Hematopoietic multipotent progenitor cell treated with erythropoietin and hydrocortisone succinate and interleukin-3 and kit ligand, for 15 days (in vitro differentiated cells): ENCODE results near the gene WDR70.
"Not testable (repeated sequence)": the region's sequence is repeated elsewhere in the genome, so short reads cannot be mapped to it uniquely, and the experiment has no call there.

Experiments used
- DNase-seq: peaks from one replicate; pipeline ENCODE4 v3.0.0-alpha.2; 2015; ENCODE audit warnings: low spot score

The WDR70 gene

DNA sequence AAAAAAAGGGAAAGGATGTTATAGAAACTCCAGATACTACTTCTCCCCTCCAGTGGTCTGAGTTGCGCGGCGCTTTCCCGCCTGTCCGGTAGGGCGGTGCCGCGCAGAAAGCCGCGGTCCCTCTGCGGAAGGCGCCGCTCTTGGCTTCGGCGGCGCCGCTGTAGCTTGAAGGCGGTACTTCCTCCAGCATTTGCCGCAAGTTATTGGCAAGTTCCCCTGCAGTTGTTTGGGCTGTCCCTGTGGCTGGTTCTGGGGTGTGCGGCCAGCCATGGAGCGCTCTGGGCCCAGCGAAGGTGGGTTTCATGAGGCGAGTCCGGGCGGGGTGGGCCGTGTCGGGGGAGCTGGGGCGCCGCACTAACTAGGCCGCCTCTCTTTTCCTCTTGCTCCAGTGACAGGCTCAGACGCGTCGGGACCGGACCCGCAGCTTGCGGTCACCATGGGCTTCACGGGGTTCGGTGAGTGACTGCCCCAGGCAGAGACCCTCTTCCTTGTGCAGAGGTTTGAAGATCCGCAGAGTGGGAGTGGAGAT is at the start of gene WDR70:
Gene WDR70, plus strand, starts transcription at position 219 of the 529 bp plus-strand sequence. Its CDS starts 50 bp downstream, at position 269.
- peak; percentile 83 for DNase-seq

GRCh38 chr5:37334754-37335153 is 44.4 kb upstream of the WDR70 start:
- not testable (repeated sequence) for DNase-seq

DNA sequence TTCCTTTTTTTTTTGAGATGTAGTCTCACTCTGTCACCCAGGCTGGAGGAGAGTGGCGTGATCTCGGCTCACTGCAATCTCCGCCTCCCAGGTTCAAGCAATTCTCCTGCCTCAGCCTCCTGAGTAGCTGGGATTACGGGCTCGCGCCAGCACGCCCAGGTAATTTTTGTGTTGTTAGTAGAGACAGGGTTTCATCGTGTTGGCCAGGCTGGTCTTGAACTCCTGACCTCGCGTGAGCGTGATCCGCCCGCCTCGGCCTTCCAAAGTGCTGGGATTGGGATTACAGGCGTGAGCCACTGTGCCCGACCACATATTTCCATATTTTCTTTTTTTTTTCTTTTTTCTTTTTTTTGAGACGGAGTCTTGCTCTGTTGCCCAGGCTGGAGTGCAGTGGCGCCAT is 36.4 kb upstream of the WDR70 start:
- DNase-seq, result not testable (repeated sequence)

- no peak for DNase-seq
Observed at GRCh38 chr5:37355161-37355560, 24.0 kb upstream of the WDR70 start.

GRCh38 chr5:37370550-37370863 is 8.6 kb upstream of the WDR70 start:
- DNase-seq, result peak; percentile 12

DNA sequence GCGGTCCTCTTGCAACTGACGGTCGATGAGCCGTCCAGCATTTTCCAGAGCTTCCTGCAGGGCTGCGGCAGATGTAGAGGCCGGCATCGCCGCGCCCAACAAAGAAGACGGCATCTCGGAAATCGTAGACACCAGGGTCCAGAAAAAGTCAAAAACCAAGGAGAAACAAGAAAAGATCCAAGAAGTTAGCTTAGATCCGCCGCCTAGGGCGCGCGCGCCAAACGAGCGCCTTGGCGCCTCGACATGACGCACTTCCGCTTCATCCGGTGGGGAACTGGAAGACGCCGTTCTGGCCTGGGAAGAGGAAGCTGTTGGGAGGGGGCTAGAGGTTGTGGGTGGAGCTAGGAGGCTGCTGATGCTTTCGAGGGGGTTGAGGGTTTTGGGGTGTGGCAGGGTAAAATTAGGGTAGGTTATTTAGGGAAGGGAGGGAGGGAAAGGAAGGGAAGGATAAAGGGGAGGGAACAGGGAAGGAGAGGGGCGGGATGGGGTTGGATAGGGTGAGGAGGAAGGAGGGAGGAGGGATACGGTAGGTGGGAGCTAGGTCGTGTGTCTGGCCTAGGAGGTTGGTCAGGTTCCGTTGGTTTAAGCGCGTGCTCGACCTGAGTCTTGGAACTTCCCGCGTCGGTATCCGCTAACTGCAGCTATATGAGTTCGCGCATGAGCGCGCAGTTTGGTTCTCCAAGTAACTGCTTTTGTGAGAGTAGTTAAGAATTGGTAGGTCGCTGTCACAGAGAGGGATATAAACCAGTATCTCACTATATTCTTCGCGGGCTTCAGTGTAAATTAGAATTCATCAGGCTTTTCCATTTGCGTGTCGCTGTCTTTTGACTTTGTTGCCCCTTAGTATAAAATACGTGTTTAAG is 8.0 kb upstream of the WDR70 start, which contains the start of gene NUP155:
Gene NUP155, minus strand, starts transcription at position 243 of the 863 bp plus-strand sequence. Its CDS starts 129 bp downstream, at position 114.
- DNase-seq, result peak; percentile 76

DNA sequence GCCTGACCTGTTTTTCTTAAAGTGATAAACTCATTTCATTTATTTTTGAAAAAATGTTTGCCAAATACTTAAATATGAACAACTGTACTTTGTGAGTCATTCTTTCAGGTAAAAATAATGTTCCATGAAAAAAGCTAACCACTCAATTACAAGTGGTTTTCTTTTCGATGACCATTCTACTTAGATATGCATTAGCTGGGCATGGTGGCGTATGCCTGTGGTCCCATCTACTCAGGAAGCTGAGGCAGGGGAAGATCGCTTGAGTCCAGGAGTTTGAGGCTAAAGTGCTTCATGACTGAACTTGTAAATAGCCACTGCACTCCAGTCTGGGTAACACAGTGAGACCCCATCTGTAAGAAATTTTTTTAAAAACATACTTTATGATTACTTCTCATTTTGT is 4.0 kb upstream of the WDR70 start:
- no peak for DNase-seq

GRCh38 chr5:37378066-37378465 is 1.1 kb upstream of the WDR70 start:
- DNase-seq, result not testable (repeated sequence)

- no peak for DNase-seq
Observed at GRCh38 chr5:37391591-37391990, 12.5 kb downstream of the WDR70 start.

DNA sequence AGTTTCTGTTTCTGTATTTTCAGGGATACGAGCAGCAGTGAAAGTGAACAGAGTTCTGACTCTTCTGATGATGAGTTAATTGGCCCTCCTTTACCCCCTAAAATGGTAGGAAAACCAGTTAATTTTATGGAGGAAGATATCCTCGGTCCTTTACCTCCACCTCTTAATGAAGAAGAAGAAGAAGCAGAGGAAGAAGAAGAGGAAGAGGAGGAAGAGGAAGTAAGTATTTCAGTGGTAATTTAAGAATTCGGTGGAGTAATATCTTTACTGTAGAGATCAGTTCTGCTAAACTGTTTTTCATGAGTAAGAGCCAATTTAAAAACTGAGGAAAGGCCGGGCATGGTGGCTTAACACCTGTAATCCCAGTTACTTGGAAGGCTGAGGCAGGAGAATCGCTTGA is 17.2 kb downstream of the WDR70 start:
- no peak for DNase-seq

DNA sequence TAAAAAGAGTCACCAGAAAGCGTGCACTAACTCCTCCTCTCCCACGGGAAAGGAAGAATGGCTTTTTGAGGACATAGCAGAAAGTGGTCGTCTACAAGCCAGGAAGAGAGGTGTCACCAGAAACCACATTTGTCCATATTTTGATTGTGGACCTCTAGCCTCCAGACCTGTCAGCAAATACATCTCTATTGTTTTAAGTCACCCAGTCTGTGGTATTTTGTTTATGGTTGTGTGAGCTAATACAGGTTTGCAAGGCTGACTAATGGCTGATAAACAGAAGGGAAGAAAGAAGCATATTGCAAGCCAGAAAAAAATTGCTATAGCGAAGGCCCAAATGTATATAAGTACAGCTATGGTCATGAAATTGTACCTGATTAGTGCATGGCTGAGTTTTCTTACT is 21.4 kb downstream of the WDR70 start:
- DNase-seq, result no peak

DNA sequence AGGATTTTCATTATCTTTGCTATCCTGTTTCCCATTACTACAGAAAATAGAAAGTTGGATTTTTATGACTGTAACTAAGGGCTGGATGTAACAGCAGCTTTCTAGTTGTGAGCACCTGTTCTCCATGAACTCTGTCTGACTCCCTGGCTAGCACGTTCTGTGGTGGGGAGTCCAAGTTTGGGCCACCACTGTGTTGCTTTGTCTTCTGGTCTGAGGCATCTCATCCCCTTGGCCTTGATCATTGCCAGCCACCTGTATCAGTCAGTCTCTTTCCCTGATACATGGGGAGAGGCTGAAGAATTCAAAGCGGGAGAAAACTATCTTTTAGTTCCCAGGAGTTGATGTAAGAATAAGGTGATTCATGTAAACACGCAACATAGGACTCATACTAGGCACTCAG is 33.4 kb downstream of the WDR70 start:
- DNase-seq, result no peak

DNA sequence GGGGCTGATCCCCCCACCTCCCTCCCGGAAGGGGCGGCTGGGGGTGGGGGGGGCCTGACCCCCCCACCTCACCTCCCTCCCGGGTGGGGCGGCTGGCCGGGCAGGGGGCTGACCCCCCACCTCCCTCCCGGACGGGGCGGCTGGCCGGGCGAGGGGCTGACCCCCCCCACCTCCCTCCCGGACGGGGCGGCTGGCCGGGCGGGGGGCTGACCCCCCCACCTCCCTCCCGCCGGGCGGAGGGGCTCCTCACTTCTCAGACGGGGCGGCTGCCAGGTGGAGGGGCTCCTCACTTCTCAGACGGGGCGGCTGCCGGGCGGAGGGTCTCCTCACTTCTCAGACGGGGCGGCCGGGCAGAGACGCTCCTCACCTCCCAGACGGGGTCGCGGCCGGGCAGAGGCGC is 36.3 kb downstream of the WDR70 start:
- not testable (repeated sequence) for DNase-seq

DNA sequence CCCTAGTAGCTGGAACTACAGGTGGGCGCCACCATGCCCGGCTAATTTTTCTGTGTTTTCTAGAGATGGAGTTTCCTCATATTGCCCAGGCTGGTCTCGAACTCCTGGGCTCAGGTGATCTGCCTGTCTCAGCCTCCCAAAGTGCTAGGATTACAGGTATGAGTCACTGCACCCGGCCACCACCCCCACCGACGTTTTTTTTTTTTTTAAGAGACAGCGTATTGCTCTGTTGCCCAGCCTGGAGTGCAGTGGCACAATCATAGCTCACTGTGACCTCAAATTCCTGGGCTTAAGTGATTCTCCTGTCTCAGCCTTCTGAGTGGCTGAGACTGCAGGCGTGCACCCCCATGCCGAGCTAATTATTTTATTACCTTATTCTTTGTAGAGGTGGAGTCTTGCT is 38.2 kb downstream of the WDR70 start:
- DNase-seq, result no peak

GRCh38 chr5:37424441-37424840 is 45.3 kb downstream of the WDR70 start:
- no peak for DNase-seq

- DNase-seq, result no peak
Observed at GRCh38 chr5:37428044-37428443, 48.9 kb downstream of the WDR70 start.

GRCh38 chr5:37435261-37435660 is 56.1 kb downstream of the WDR70 start:
- DNase-seq, result no peak

GRCh38 chr5:37436146-37436934 is 57.2 kb downstream of the WDR70 start:
- DNase-seq, result no peak

GRCh38 chr5:37437711-37438110 is 58.6 kb downstream of the WDR70 start:
- no peak for DNase-seq

DNA sequence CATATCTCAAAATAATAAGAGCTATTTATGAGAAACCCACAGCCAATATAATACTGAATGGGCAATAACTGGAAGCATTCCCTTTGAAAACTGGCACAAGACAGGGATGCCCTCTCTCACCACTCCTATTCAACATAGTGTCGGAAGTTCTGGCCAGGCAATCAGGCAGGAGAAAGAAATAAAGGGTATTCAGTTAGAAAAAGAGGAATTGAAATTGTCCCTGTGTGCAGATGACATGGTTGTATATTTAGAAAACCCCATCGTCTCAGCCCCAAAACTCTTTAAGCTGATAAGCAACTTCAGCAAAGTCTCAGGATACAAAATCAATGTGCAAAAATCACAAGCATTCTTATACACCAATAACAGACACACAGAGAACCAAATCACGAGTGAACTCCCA is 66.7 kb downstream of the WDR70 start:
- not testable (repeated sequence) for DNase-seq

DNA sequence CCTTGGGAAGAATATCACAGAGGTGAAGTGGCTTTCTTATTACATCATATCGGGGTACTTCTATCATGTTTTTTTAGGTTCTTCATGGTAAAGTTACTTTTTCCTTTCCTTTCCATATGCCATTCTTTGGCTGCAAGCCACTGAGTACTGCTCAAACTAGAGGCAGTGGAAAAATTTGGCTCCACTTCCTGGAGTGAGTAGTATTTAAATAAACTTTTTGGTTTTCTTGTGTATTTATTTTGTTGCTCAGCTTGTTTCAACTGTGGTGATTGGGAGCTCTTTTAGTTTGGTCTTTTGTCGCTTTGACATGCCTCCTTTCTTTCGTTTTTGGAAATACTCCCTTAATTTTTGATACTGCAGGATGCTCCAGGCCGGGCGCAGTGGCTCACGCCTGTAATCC is 69.8 kb downstream of the WDR70 start:
- no peak for DNase-seq

DNA sequence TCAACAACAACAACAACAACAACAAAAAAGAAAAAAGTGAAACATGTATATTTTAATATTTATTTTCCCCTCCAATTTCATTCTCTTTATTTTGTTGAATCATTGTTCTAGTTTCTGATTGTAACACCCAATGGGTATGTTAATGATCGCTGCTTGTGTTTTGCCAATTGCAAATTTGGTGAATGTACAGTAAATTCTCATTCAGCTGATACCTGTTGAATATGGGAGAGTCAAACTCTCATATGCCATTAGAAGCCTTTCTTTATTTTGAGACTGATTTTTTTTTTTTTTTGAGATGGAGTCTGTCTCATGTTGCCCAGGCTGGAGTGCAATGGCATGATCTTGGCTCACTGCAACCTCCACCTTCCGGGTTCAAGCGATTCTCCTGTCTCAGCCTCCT is 72.9 kb downstream of the WDR70 start:
- DNase-seq, result not testable (repeated sequence)

DNA sequence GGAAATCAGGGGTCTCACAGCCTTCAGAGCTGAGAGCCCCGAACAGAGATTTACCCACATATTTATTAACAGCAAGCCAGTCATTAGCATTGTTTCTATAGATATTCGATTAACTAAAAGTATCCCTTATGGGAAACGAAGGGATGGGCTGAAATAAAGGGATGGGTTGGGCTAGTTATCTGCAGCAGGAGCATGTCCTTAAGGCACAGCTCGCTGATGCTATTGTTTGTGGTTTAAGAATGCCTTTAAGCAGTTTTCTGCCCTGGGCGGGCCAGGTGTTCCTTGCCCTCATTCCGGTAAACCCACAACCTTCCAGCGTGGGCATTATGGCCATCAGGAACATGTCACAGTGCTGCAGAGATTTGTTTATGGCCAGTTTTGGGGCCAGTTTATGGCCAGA is 74.1 kb downstream of the WDR70 start:
- DNase-seq, result not testable (repeated sequence)
